ENCODE results near the gene CDSN. TPM values are rescaled to one million over a fixed set of nuclear protein-coding genes. Genes with fewer than 3 reads are reported as not detected.
"Not testable (repeated sequence)": the region's sequence is repeated elsewhere in the genome, so short reads cannot be mapped to it uniquely, and the experiment has no call there.

Gene CDSN
- not detected for polyA plus RNA-seq (2013, experiment 1 of 2; ENCODE audit: insufficient read length)
- 0.10 TPM for polyA plus RNA-seq (2013, experiment 2 of 2; ENCODE audit: insufficient read length)

- DNase-seq: no peak
Observed at GRCh38 chr6:31120151-31120915, at the start of gene CDSN. CDSN (minus strand) TSS chr6:31120446; CDS start chr6:31120419, 27 bp downstream.

GRCh38 chr6:31169123-31169857, 49.0 kb upstream of the CDSN start:
- DNase-seq: no peak

DNA sequence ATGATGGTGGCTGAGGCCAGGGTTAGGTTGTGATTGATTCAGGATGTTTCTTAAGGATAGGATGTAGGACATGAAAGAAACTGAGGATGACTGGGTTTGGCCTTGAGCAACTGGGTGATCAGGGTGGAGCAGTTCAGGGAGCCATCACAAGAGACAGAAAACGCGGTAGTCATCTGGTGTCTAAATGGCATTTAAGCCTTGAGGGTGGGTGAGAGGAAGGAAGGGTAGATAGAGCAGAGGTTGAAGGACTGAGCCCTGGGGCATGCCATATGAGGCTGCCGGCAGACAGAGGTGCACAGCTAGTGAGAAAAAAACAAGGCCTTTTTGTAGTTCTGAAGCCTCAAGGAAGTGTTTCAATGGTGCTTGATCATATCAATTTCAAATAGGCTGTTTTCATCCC, 48.4 kb upstream of the CDSN start:
- DNase-seq: no peak

- DNase-seq: no peak
Observed at GRCh38 chr6:31165986-31166385, 45.7 kb upstream of the CDSN start.

DNA sequence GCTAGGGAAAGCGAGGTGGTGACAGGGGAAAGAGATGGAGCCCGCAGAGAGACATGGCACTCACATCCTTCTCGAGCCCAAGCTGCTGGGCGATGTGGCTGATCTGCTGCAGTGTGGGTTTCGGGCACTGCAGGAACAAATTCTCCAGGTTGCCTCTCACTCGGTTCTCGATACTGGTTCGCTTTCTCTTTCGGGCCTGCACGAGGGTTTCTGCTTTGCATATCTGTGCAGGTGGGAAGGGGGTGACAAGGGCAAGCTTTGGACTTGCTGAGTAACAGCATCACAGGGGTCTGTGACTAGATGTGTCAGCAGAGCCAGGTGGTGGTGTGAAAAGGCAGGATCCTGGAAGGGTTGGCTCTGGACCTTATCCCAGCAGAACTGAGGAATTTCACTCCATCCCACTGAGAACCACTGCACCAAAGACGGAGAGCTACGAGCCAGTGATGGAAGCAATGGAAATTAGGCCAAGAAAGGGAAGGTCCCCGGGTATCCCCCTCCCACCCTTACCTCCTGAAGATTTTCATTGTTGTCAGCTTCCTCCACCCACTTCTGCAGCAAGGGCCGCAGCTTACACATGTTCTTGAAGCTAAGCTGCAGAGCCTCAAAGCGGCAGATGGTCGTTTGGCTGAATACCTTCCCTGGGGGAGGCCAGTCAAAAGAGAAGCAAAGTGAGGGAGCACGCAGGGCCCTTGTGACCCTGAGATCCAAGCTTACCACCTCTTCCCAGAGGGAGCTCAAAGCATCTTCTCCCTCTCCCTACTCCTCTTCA, 45.0 kb upstream of the CDSN start:
- not testable (repeated sequence) for DNase-seq

DNA sequence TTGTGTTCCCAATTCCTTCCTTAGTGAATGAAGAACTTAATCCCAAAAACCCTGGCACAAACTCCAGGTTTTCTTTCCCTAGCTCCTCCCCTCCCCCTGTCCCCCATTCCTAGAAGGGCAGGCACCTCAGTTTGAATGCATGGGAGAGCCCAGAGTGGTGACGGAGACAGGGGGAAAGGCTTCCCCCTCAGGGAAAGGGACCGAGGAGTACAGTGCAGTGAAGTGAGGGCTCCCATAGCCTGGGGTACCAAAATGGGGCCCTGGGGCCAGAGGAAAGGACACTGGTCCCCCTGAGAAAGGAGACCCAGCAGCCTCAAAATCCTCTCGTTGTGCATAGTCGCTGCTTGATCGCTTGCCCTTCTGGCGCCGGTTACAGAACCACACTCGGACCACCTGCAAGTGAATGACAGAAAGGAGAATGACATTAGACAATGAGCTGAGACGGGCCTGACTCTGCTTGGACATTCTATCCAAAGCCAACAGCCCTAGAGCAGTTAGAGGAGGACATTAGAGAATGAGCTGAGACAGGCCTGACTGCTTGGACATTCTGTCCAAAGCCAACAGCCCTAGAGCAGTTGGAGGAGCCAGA, 44.3 kb upstream of the CDSN start:
- DNase-seq: not testable (repeated sequence)

DNA sequence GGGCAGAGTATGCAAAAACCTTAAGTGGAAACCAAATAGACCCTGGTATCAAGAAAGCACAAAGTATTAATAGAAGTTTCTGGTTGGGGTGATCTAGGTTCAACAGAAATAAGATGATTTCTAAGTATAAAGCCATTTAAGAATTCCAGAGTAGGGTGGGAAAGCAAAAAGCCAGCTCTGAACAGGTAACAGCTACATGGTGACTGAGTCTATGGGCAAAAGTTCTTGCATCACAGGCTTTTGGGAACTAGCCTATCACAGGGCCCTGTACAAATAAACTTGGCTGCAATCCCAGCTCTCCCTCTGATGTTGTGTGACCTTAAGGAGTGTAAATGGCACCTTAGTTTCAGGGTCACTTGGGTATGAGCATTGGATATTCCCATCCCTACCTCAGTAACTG, 43.7 kb upstream of the CDSN start:
- no peak for DNase-seq

GRCh38 chr6:31162463-31163165, 42.4 kb upstream of the CDSN start:
- DNase-seq: no peak

GRCh38 chr6:31161216-31162126, 41.2 kb upstream of the CDSN start:
- no peak for DNase-seq

GRCh38 chr6:31158863-31159855, 38.9 kb upstream of the CDSN start:
- no peak for DNase-seq

DNA sequence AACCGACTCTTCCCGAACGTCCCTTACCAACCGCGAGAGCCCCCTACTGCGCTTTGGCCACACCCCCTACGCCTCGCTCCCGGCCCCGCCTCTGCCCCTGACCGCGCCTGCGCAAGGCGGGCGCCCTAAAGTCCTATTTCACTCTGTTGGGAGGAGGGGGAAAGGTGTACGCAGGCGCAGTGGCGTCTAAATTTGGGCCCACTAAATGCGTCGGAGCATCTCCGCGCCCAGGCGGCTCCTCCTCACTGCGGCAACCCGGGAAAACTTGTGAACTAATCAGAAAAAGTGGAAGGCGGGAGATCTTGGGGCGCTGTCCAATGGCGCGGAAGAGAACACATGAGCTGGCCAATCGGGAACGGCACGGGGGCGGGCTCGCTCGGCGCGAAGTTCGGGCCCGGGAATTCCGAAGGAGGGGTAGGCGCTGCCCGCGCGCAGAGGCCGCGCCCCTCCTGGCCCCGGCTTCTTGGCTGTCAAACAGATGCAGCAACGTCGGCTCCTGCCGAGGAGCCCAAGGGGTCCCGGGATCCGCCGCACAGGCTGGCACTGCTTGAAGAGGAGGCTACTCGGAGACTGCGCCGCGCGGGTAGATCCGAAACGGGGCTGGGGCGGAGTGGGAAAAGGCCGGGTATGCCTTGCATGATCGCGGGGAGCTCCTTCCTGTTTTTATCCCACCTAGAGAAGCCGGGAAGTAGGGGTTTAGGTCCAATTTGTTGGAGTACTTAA, 38.1 kb upstream of the CDSN start, which contains the start of gene TCF19:
Gene TCF19 (plus strand): TSS at position 450 of the 723 bp plus-strand sequence. CDS start 881 bp downstream, outside the sequence.
- DNase-seq: peak; percentile 99

GRCh38 chr6:31157513-31158139, 37.4 kb upstream of the CDSN start, which contains the start of gene CCHCR1:
CCHCR1 (minus strand) TSS chr6:31157802; CDS start chr6:31157600, 202 bp downstream.
- no peak for DNase-seq

- no peak for DNase-seq
Observed at GRCh38 chr6:31156641-31157040, 36.4 kb upstream of the CDSN start.

DNA sequence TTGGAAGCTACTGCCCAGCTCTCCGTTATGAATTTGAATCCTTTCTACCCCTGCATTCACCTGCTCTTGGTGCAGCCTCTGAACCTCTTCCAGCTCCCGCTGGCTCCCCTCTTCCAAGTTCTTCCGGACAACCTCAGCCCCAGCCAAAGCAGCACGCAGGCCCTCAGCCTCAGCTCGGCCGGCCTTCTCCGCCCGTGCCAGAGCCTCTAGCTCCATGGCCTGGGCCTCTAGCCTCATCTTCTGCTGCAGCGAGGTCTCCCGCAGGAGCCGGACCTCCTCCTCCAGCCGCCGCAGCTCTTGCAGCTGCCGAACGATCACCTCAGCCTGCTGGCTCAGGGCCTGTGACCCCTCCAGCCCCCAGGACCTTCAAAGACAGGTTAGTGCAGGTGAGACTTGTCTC, 34.2 kb upstream of the CDSN start:
- no peak for DNase-seq

GRCh38 chr6:31152781-31153180, 32.5 kb upstream of the CDSN start:
- DNase-seq: no peak

GRCh38 chr6:31149827-31150447, 29.7 kb upstream of the CDSN start:
- no peak for DNase-seq

GRCh38 chr6:31145386-31145785, 25.1 kb upstream of the CDSN start:
- no peak for DNase-seq

DNA sequence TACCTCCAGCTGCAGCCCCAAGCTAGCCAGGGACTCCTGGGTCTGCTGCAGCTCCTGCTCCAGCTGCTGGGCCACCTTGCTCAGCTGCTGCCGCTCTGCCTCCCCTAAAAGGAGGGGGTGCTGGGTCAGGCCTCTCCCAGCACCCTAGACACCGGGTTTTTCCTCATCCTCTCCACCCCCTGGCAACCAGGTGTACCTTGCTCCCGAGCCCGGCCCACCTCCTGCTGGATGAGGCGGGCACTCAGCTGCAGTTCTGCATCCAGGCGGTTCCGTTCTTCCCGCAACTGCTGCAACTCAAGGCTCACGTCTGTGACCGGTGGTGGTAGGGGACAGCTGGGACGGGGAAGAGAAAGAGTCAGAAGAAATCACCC, 24.7 kb upstream of the CDSN start:
- no peak for DNase-seq

Data from fibroblast of skin of scalp (primary cell).